T-helper 1 cell treated with Interleukin-12 subunit alpha and Interleukin-12 subunit beta and Interleukin-4 antibody, amounts not matched to agents 30 ng/mL and 1 ng/mL, for 36 hours (primary cell): ENCODE data around the gene EBP. TPM values are rescaled to one million over a fixed set of nuclear protein-coding genes. Genes with fewer than 3 reads are reported as not detected.

Source experiments
- intact Hi-C: fragments of 100-400 bp; cut with micrococcal nuclease; formaldehyde crosslinking; loops from one replicate; pipeline ENCODE4 v1.15.1; 2024
- total RNA-seq: library from RNA; stranded (reverse); gene quantifications from 2 replicates; pipeline ENCODE4 v1.2.3, GENCODE V29; 2022

EBP gene
- total RNA-seq, 1 donor from 2014 or later, result 227 TPM

DNA sequence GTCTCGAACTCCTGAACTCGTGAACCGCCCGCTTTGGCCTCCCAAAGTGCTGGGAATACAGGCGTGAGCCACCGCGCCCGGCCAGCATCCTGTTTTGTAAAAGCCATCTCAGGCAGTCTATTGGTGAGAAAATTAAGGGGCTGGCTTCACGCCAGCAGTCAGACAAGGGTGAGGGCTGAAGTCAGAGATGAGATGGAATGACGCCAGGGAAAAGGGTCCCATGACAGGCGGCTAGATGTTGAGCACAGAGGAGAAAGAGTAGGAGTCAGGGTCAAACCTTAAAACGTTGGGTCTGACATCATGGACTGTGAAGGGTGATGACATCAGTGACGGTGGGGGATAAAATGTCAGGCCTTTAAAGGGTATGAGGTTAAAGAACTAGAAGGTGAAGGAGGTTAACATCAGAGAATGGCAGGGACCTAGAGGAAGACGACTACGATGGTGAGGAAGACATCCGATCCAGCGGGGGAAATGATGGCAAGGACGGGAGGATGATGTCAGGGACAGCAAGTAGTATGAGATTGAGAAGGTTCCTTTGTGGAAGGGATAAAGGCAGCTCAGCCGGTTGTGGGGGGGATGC is 52.2 kb downstream of the EBP start:
- intact Hi-C loops, result loop anchor here (1.0 to 10.0 kb wide), 12 partner anchors 24 to 1349 kb away; partner anchors contain the start of genes CLCN5, EBP, ELK1 and FTSJ1

GRCh38 chrX:48574270-48575266 is 53.0 kb downstream of the EBP start, which contains the start of gene RBM3:
Gene RBM3, plus strand, starts transcription at chrX:48574484. Its CDS starts 697 bp downstream, at chrX:48575181.
- intact Hi-C loops, result loop anchor here (1.0 to 10.0 kb wide), 12 partner anchors 23 to 1348 kb away; partner anchors contain the start of genes CLCN5, EBP, ELK1 and FTSJ1

GRCh38 chrX:48575642-48576041 is 54.0 kb downstream of the EBP start:
- intact Hi-C loops, result loop anchor here (10.0 kb wide), 1 partner anchor 921 kb away; the partner anchor contains the start of genes ELK1 and UXT

- intact Hi-C loops, result loop anchor here (10.0 kb wide), 1 partner anchor 921 kb away; the partner anchor contains the start of genes ELK1 and UXT
Observed at GRCh38 chrX:48576108-48576507, 54.5 kb downstream of the EBP start.

Other genes starting within 250 kb of the EBP start
- gene SSX3, start 165.1 kb upstream of the EBP start, total RNA-seq, result not detected in 2 replicates
- not detected in 2 replicates for gene SSX4, start 138.3 kb upstream of the EBP start, total RNA-seq
- not detected in 2 replicates for gene SSX4B, start 109.8 kb upstream of the EBP start, total RNA-seq
- 73.9 and 93.1 TPM in 2 replicates for gene SLC38A5, start 51.5 kb upstream of the EBP start, total RNA-seq
- gene FTSJ1, start 45.6 kb upstream of the EBP start, total RNA-seq, result 66.3 and 70.4 TPM in 2 replicates
- 19.1 and 21.3 TPM in 2 replicates for gene PORCN, start 12.8 kb upstream of the EBP start, total RNA-seq
- 20.1 and 22.4 TPM in 2 replicates for gene TBC1D25, start 17.9 kb downstream of the EBP start, total RNA-seq
- gene RBM3, start 52.7 kb downstream of the EBP start, total RNA-seq, result 343 and 349 TPM in 2 replicates
- gene WDR13, start 75.7 kb downstream of the EBP start, total RNA-seq, result 50.0 and 55.0 TPM in 2 replicates
- gene WAS, start 162.0 kb downstream of the EBP start, total RNA-seq, result 151 and 162 TPM in 2 replicates
- gene SUV39H1, start 174.9 kb downstream of the EBP start, total RNA-seq, result 21.7 and 25.0 TPM in 2 replicates
- gene GLOD5, start 239.9 kb downstream of the EBP start, total RNA-seq, result not detected in 2 replicates